Activated naive CD8-positive, alpha-beta T cell treated with anti-CD3 and anti-CD28 coated beads for 36 hours (primary cell): ENCODE measurements around the gene AUTS2. TPM values are rescaled to one million over a fixed set of nuclear protein-coding genes. Genes with fewer than 3 reads are reported as not detected.

Experiments used
- DNase-seq: peaks from one replicate; pipeline ENCODE4 v3.0.0; 2021
- H3K27ac Mint-ChIP-seq: one replicate; pipeline ENCODE4 v1.8.0; 2022; ENCODE audit warnings: mild to moderate bottlenecking, moderate library complexity, mixed read lengths
- H3K27me3 Mint-ChIP-seq: one replicate; pipeline ENCODE4 v1.8.0; 2022; ENCODE audit warnings: mild to moderate bottlenecking, mixed read lengths
- H3K36me3 Mint-ChIP-seq: one replicate; pipeline ENCODE4 v1.8.0; 2021; ENCODE audit warnings: mild to moderate bottlenecking, mixed read lengths
- H3K4me1 Mint-ChIP-seq: one replicate; pipeline ENCODE4 v1.8.0; 2021; ENCODE audit warnings: mixed read lengths
- H3K4me3 Mint-ChIP-seq: one replicate; pipeline ENCODE4 v1.8.0; 2022; ENCODE audit warnings: mild to moderate bottlenecking, moderate library complexity, mixed read lengths
- H3K9me3 Mint-ChIP-seq: one replicate; pipeline ENCODE4 v1.8.0; 2022; ENCODE audit warnings: mixed read lengths
- total RNA-seq, 2 experiments: library from RNA; stranded (reverse); gene quantifications; one replicate each; pipeline ENCODE4 v1.2.3, GENCODE V29; 2021

The AUTS2 gene
- total RNA-seq, 2 experiments from 2014 or later: 0.58 to 0.78 TPM

- DNase-seq: no peak
- Mint-ChIP-seq H3K4me1 (no peaks in the 10 kb centered on the region), H3K4me3 (no peak overlapping the region), H3K9me3 (no peaks in the 10 kb centered on the region), H3K36me3 (no peaks in the 10 kb centered on the region), H3K27me3 (peaks cover 11% of the 10 kb centered on the region), H3K27ac (no peak overlapping the region)
These were observed 234.1 kb downstream of the AUTS2 start for GRCh38 chr7:69832356-69832755.

- Mint-ChIP-seq H3K27me3 (peaks cover 3% of the 10 kb centered on the region), H3K4me3 (no peak overlapping the region), H3K36me3 (no peaks in the 10 kb centered on the region), H3K27ac (no peak overlapping the region), H3K4me1 (no peaks in the 10 kb centered on the region), H3K9me3 (no peaks in the 10 kb centered on the region)
- DNase-seq: no peak
These were observed 235.7 kb downstream of the AUTS2 start for GRCh38 chr7:69833964-69834363.

GRCh38 chr7:69836702-69837101 is 238.4 kb downstream of the AUTS2 start:
- H3K27ac Mint-ChIP-seq: no peak overlapping the region
- H3K9me3 Mint-ChIP-seq: no peaks in the 10 kb centered on the region
- H3K4me1 Mint-ChIP-seq: no peaks in the 10 kb centered on the region
- DNase-seq: no peak
- peaks cover 16% of the 10 kb centered on the region for H3K27me3 Mint-ChIP-seq
- H3K36me3 Mint-ChIP-seq: no peaks in the 10 kb centered on the region
- H3K4me3 Mint-ChIP-seq: no peak overlapping the region

GRCh38 chr7:69837387-69838068 is 239.3 kb downstream of the AUTS2 start:
- no peaks in the 10 kb centered on the region for H3K4me1 Mint-ChIP-seq
- no peak overlapping the region for H3K4me3 Mint-ChIP-seq
- H3K9me3 Mint-ChIP-seq: no peaks in the 10 kb centered on the region
- H3K36me3 Mint-ChIP-seq: no peaks in the 10 kb centered on the region
- no peak overlapping the region for H3K27ac Mint-ChIP-seq
- DNase-seq: no peak
- H3K27me3 Mint-ChIP-seq: peaks cover 18% of the 10 kb centered on the region

GRCh38 chr7:69839782-69840181 is 241.5 kb downstream of the AUTS2 start:
- Mint-ChIP-seq H3K4me1 (peaks cover 1% of the 10 kb centered on the region), H3K27ac (no peak overlapping the region), H3K4me3 (no peak overlapping the region), H3K36me3 (no peaks in the 10 kb centered on the region), H3K9me3 (no peaks in the 10 kb centered on the region), H3K27me3 (peaks cover 26% of the 10 kb centered on the region)
- no peak for DNase-seq

- DNase-seq: no peak
- H3K27ac Mint-ChIP-seq: no peak overlapping the region
- no peaks in the 10 kb centered on the region for H3K9me3 Mint-ChIP-seq
- H3K27me3 Mint-ChIP-seq: peaks cover 26% of the 10 kb centered on the region
- H3K4me1 Mint-ChIP-seq: peaks cover 1% of the 10 kb centered on the region
- no peaks in the 10 kb centered on the region for H3K36me3 Mint-ChIP-seq
- H3K4me3 Mint-ChIP-seq: no peak overlapping the region
These were observed 242.0 kb downstream of the AUTS2 start for GRCh38 chr7:69840248-69840647.

- Mint-ChIP-seq H3K36me3 (no peaks in the 10 kb centered on the region), H3K27me3 (peaks cover 26% of the 10 kb centered on the region), H3K4me1 (peaks cover 1% of the 10 kb centered on the region), H3K4me3 (no peak overlapping the region), H3K9me3 (no peaks in the 10 kb centered on the region), H3K27ac (no peak overlapping the region)
- DNase-seq: no peak
These were observed 245.4 kb downstream of the AUTS2 start for GRCh38 chr7:69843653-69844052.

- Mint-ChIP-seq H3K4me3 (no peak overlapping the region), H3K36me3 (no peaks in the 10 kb centered on the region), H3K27me3 (peaks cover 26% of the 10 kb centered on the region), H3K27ac (no peak overlapping the region), H3K4me1 (peaks cover 1% of the 10 kb centered on the region), H3K9me3 (no peaks in the 10 kb centered on the region)
- DNase-seq: no peak
These were observed 246.1 kb downstream of the AUTS2 start for GRCh38 chr7:69844264-69844868.

- H3K36me3 Mint-ChIP-seq: no peaks in the 10 kb centered on the region
These were observed 247.6 kb downstream of the AUTS2 start for GRCh38 chr7:69845721-69846495.

GRCh38 chr7:69847921-69848612 is 249.8 kb downstream of the AUTS2 start:
- Mint-ChIP-seq H3K9me3 (no peaks in the 10 kb centered on the region), H3K36me3 (no peaks in the 10 kb centered on the region), H3K4me1 (peaks cover 1% of the 10 kb centered on the region), H3K4me3 (no peak overlapping the region), H3K27ac (no peak overlapping the region), H3K27me3 (peaks cover 7% of the 10 kb centered on the region)
- DNase-seq: no peak

More at GRCh38 chr7:69845721-69846495, 247.6 kb downstream of the AUTS2 start:
- Mint-ChIP-seq H3K4me1 (peaks cover 1% of the 10 kb centered on the region), H3K27ac (no peak overlapping the region), H3K9me3 (no peaks in the 10 kb centered on the region), H3K4me3 (no peak overlapping the region), H3K27me3 (peaks cover 17% of the 10 kb centered on the region)
- no peak for DNase-seq

- Mint-ChIP-seq H3K4me3 (no peak overlapping the region), H3K27me3 (peaks cover 7% of the 10 kb centered on the region), H3K27ac (no peak overlapping the region), H3K9me3 (no peaks in the 10 kb centered on the region), H3K4me1 (no peaks in the 10 kb centered on the region), H3K36me3 (no peaks in the 10 kb centered on the region)
- DNase-seq: no peak
These were observed 251.0 kb downstream of the AUTS2 start for GRCh38 chr7:69849268-69849667.

- Mint-ChIP-seq H3K27me3 (peaks cover 25% of the 10 kb centered on the region), H3K4me3 (no peak overlapping the region), H3K4me1 (no peaks in the 10 kb centered on the region), H3K9me3 (no peaks in the 10 kb centered on the region), H3K27ac (no peak overlapping the region), H3K36me3 (no peaks in the 10 kb centered on the region)
- DNase-seq: no peak
These were observed 258.7 kb downstream of the AUTS2 start for GRCh38 chr7:69857014-69857413.

GRCh38 chr7:69858471-69858870 is 260.2 kb downstream of the AUTS2 start:
- Mint-ChIP-seq H3K27me3 (peaks cover 19% of the 10 kb centered on the region), H3K27ac (no peak overlapping the region), H3K36me3 (no peaks in the 10 kb centered on the region), H3K9me3 (no peaks in the 10 kb centered on the region), H3K4me1 (no peaks in the 10 kb centered on the region), H3K4me3 (no peak overlapping the region)
- no peak for DNase-seq

GRCh38 chr7:69859342-69859741 is 261.1 kb downstream of the AUTS2 start:
- H3K27me3 Mint-ChIP-seq: peaks cover 18% of the 10 kb centered on the region

GRCh38 chr7:69860486-69860885 is 262.2 kb downstream of the AUTS2 start:
- Mint-ChIP-seq H3K27ac (no peak overlapping the region), H3K9me3 (no peaks in the 10 kb centered on the region), H3K36me3 (no peaks in the 10 kb centered on the region), H3K27me3 (peaks cover 14% of the 10 kb centered on the region), H3K4me1 (no peaks in the 10 kb centered on the region), H3K4me3 (no peak overlapping the region)
- DNase-seq: no peak

More at GRCh38 chr7:69859342-69859741, 261.1 kb downstream of the AUTS2 start:
- Mint-ChIP-seq H3K36me3 (no peaks in the 10 kb centered on the region), H3K9me3 (no peaks in the 10 kb centered on the region), H3K27ac (no peak overlapping the region), H3K4me3 (no peak overlapping the region), H3K4me1 (no peaks in the 10 kb centered on the region)
- DNase-seq: no peak
